CD4-positive, alpha-beta memory T cell (primary cell): Measurements from ENCODE around the gene JADE2. TPM values are rescaled to one million over a fixed set of nuclear protein-coding genes. Genes with fewer than 3 reads are reported as not detected.

Experiments
- CTCF ChIA-PET: fragments of 350-600 bp; sonication (Branson Sonifier 250); formaldehyde crosslinking; loops from one replicate; lab custom pipeline; 2021; ENCODE audit warnings: inconsistent platforms; ENCODE audit not compliant: partially characterized antibody; lab: Charles Lee
- POLR2A ChIA-PET: fragments of 350-600 bp; sonication (Branson Sonifier 250); formaldehyde crosslinking; loops from one replicate; lab custom pipeline; 2021; ENCODE audit not compliant: partially characterized antibody; lab: Charles Lee
- DNase-seq, 5 donors: peaks; one replicate each; pipeline versions ENCODE4 v3.0.0 to v3.0.0-alpha.2; 2020 to 2022; ENCODE audit warnings: mixed read lengths in 1 of 5
- H3K27ac ChIP-seq: one replicate; pipeline ENCODE4 v1.7.0; 2013; ENCODE audit warnings: low read depth, low read length
- H3K27me3 ChIP-seq: 2 replicates; pipeline ENCODE4 v1.7.0; 2013; ENCODE audit warnings: mild to moderate bottlenecking, low read length, moderate library complexity; ENCODE audit not compliant: insufficient read depth
- H3K36me3 ChIP-seq: 2 replicates; pipeline ENCODE4 v1.7.0; 2013; ENCODE audit warnings: mild to moderate bottlenecking, low read length, moderate library complexity; ENCODE audit not compliant: insufficient read depth
- H3K4me1 ChIP-seq: 2 replicates; pipeline ENCODE4 v1.7.0; 2013; ENCODE audit warnings: mild to moderate bottlenecking, low read length, moderate library complexity; ENCODE audit not compliant: insufficient read depth
- H3K4me3 ChIP-seq, 2 donors: one replicate each; pipeline ENCODE4 v1.7.0; 2013; ENCODE audit warnings: low read length in 2 of 2, mild to moderate bottlenecking in 1 of 2
- H3K9me3 ChIP-seq, 2 donors: one replicate each; pipeline ENCODE4 v1.7.0; 2013; ENCODE audit warnings: low read length in 2 of 2, control low read depth in 1 of 2; ENCODE audit not compliant: control insufficient read depth in 1 of 2
- H3K27ac Mint-ChIP-seq, 7 donors: one replicate each; pipeline ENCODE4 v1.8.0; 2020 to 2021; ENCODE audit warnings: mixed read lengths in 7 of 7, mild to moderate bottlenecking in 6 of 7, inconsistent platforms in 3 of 7, moderate library complexity in 3 of 7
- H3K27me3 Mint-ChIP-seq, 2 donors: one replicate each; pipeline ENCODE4 v1.8.0; 2020 to 2021; ENCODE audit warnings: mixed read lengths in 2 of 2
- H3K36me3 Mint-ChIP-seq, 2 donors: one replicate each; pipeline ENCODE4 v1.8.0; 2020 to 2021; ENCODE audit warnings: mixed read lengths in 2 of 2, inconsistent platforms in 1 of 2, mild to moderate bottlenecking in 1 of 2
- H3K4me1 Mint-ChIP-seq, 4 donors: one replicate each; pipeline ENCODE4 v1.8.0; 2020 to 2021; ENCODE audit warnings: mixed read lengths in 4 of 4, mild to moderate bottlenecking in 1 of 4
- H3K4me3 Mint-ChIP-seq, 8 donors: one replicate each; pipeline ENCODE4 v1.8.0; 2020 to 2021; ENCODE audit warnings: mixed read lengths in 8 of 8, mild to moderate bottlenecking in 7 of 8, moderate library complexity in 6 of 8, inconsistent platforms in 3 of 8
- H3K9me3 Mint-ChIP-seq, 8 donors: one replicate each; pipeline ENCODE4 v1.8.0; 2020 to 2021; ENCODE audit warnings: mixed read lengths in 8 of 8, mild to moderate bottlenecking in 5 of 8, inconsistent platforms in 3 of 8, moderate library complexity in 1 of 8
- intact Hi-C: fragments of 100-400 bp; cut with micrococcal nuclease; formaldehyde crosslinking; loops from one replicate; pipeline ENCODE4 v1.15.1; 2023
- polyA plus RNA-seq, 2 donors: library from polyadenylated mRNA; unstranded; fragments of 300-500 nt; fragmentation: Illumina TruSeq; gene quantifications; one replicate each; pipeline ENCODE4 v1.2.3, GENCODE V29; 2021
- total RNA-seq, 2 experiments: library from RNA; stranded (reverse); gene quantifications; one replicate each; pipeline ENCODE4 v1.2.3, GENCODE V29; 2021

Gene JADE2
- total and polyA plus RNA-seq, 4 experiments from 2014 or later, result 9.1 to 276 (median 154) TPM

DNA sequence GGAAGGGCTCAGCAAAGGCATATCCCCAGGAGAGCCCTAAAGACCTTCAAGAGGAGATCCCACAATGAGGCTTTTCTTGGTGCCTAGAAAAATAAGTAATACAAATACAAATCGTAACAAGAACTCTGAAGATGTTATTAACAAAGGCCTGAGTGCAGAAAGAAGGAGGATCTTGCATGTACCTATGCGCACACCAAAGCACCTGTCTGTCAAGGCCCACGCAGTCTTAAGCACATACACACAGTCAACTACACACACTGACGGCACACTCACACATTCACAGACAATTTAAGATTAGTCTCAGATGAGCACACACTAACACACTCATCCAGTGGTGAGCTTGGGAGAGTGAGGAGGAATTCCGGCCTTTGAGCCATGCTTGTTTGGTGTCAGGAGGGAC is 38.5 kb downstream of the JADE2 start:
- no peaks in the 10 kb centered on the region for H3K9me3 ChIP-seq
- POLR2A ChIA-PET, result no interaction called here
- H3K4me3 Mint-ChIP-seq, result no peak overlapping the region
- peaks cover 12% of the 10 kb centered on the region for H3K4me1 ChIP-seq
- peaks cover 6 to 10% (median 9%) of the 10 kb centered on the region in 4 donors for H3K4me1 Mint-ChIP-seq
- H3K27me3 Mint-ChIP-seq, result no peaks in the 10 kb centered on the region
- H3K27ac ChIP-seq, result peak overlapping the region; percentile 3
- CTCF ChIA-PET, result no interaction called here
- DNase-seq, result no peak
- intact Hi-C loops, result no loop called here
- peaks cover 100% of the 10 kb centered on the region for H3K36me3 ChIP-seq
- H3K27ac Mint-ChIP-seq, result peak overlapping the region in 4 of 7 donors; percentile 44 to 74 (median 72)
- H3K27me3 ChIP-seq, result no peaks in the 10 kb centered on the region
- peaks cover 47 to 83% of the 10 kb centered on the region in 2 donors for H3K36me3 Mint-ChIP-seq
- H3K9me3 Mint-ChIP-seq, result no peaks in the 10 kb centered on the region
- H3K4me3 ChIP-seq, result no peak overlapping the region

DNA sequence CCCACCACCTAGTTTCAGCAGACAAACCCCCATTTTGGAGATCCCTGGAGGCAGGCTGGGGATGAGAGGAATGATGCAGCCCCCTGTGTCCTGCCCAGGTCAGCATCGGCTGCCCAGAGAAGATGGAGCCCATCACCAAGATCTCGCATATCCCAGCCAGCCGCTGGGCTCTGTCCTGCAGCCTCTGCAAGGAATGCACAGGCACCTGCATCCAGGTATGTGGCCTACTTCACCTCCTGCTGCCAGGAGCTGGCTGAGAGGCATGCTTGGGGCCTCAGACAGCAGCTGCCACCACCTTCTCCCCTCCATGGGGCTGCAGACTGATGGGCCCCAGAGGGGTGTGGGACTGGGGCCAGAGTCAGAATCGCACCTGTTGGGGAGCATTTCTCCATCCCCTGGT is 38.9 kb downstream of the JADE2 start:
- Histone ChIP-seq H3K4me1 (peaks cover 12% of the 10 kb centered on the region), H3K27ac (peak overlapping the region; percentile 3), H3K27me3 (no peaks in the 10 kb centered on the region), H3K9me3 (no peaks in the 10 kb centered on the region), H3K36me3 (peaks cover 97% of the 10 kb centered on the region), H3K4me3 (no peak overlapping the region)
- ChIA-PET POLR2A (interaction anchor here (0.7 kb wide), 1 partner anchor 10 kb away, joined by 3 read pairs; no protein-coding TSS in a partner anchor), CTCF (interaction anchor here (1.2 kb wide), 1 partner anchor 13 kb away, joined by 4 read pairs; no protein-coding TSS in a partner anchor)
- intact Hi-C loops, result no loop called here
- Mint-ChIP-seq H3K36me3 (peaks cover 47 to 82% of the 10 kb centered on the region in 2 donors), H3K4me3 (no peak overlapping the region), H3K9me3 (no peaks in the 10 kb centered on the region), H3K27me3 (no peaks in the 10 kb centered on the region), H3K27ac (peak overlapping the region in 1 of 7 donors; percentile 73), H3K4me1 (peaks cover 6 to 10% (median 8%) of the 10 kb centered on the region in 4 donors)
- DNase-seq, result no peak

DNA sequence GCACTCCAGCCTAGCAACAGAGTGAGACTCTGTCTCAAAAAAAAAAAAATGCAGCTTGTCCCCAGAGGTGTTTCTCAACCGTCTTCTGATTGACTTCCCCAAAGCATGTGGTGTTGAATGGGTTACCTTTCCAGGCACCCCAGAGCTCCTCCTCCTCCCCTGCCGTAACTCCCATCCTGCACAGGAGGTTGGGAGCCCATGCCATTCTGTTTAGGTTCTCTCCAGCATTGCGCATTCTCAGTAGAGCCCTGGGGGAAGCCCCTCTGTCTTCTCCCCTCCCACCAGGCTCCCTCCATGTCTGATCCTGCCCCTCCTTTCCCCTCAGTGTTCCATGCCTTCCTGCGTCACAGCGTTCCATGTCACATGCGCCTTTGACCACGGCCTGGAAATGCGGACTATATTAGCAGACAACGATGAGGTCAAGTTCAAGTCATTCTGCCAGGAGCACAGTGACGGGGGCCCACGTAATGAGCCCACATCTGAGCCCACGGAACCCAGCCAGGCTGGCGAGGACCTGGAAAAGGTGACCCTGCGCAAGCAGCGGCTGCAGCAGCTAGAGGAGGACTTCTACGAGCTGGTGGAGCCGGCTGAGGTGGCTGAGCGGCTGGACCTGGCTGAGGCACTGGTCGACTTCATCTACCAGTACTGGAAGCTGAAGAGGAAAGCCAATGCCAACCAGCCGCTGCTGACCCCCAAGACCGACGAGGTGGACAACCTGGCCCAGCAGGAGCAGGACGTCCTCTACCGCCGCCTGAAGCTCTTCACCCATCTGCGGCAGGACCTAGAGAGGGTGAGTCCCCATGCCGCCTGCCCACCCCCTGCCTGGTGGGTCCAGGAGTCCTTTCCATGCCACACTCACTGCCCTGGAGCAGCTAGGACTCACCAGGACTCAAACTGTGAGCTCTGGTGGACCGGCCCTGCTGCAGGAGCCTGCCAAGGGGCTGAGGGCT is 40.6 kb downstream of the JADE2 start:
- H3K4me3 ChIP-seq, result no peak overlapping the region
- peaks cover 95% of the 10 kb centered on the region for H3K36me3 ChIP-seq
- H3K4me3 Mint-ChIP-seq, result no peak overlapping the region
- peak overlapping the region in 1 of 7 donors; percentile 37 for H3K27ac Mint-ChIP-seq
- H3K4me1 Mint-ChIP-seq, result peaks cover 12 to 23% (median 15%) of the 10 kb centered on the region in 4 donors
- peak in 1 of 5 donors; percentile 17 for DNase-seq
- H3K27ac ChIP-seq, result no peak overlapping the region
- H3K9me3 ChIP-seq, result no peaks in the 10 kb centered on the region
- intact Hi-C loops, result loop anchor here (5.0 kb wide), 1 partner anchor 34 kb away; no protein-coding TSS in a partner anchor
- ChIA-PET POLR2A (interaction anchor here (1.0 to 1.2 kb wide), 2 partner anchors 40 to 155 kb away, joined by 3 to 4 read pairs; partner anchors contain the start of genes CDKN2AIPNL and JADE2), CTCF (interaction anchor here (0.7 to 1.3 kb wide), 3 partner anchors 11 to 35 kb away, joined by 3 to 4 read pairs (median 3); no protein-coding TSS in a partner anchor)
- H3K4me1 ChIP-seq, result peaks cover 12% of the 10 kb centered on the region
- H3K36me3 Mint-ChIP-seq, result peaks cover 48 to 84% of the 10 kb centered on the region in 2 donors
- no peaks in the 10 kb centered on the region for H3K27me3 Mint-ChIP-seq
- H3K9me3 Mint-ChIP-seq, result peaks cover 0 to 2% (median 0%) of the 10 kb centered on the region in 8 donors
- no peaks in the 10 kb centered on the region for H3K27me3 ChIP-seq

DNA sequence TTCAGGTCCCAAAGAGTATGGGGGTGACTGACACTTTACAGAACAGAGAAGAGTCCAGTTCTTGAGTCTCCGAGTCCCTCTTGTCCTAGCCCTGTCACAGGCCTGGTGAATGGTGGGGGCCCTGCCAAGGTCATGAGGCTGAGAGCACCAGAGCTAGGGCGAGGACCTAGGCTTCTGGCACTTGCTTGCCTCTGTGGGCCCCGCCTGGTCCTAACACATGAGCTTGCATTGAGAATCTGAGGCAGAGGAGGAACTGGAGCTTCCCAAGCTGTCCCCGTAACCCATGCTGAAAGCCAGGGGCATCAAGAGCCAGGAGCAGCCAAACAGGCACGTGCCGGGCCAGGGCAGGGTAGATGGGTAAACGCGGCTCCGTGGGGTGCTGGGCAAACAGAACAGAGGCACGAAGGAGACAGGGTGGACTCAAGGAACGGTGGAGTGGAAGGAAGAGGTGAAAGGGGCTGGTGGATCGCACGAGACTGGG is 41.3 kb downstream of the JADE2 start:
- Histone ChIP-seq H3K27me3 (no peaks in the 10 kb centered on the region), H3K9me3 (no peaks in the 10 kb centered on the region), H3K4me1 (peaks cover 12% of the 10 kb centered on the region), H3K36me3 (peaks cover 93% of the 10 kb centered on the region), H3K4me3 (no peak overlapping the region), H3K27ac (no peak overlapping the region)
- Mint-ChIP-seq H3K4me3 (no peak overlapping the region), H3K27me3 (no peaks in the 10 kb centered on the region), H3K4me1 (peaks cover 12 to 27% (median 14%) of the 10 kb centered on the region in 4 donors), H3K36me3 (peaks cover 46 to 82% of the 10 kb centered on the region in 2 donors), H3K9me3 (peaks cover 0 to 2% (median 0%) of the 10 kb centered on the region in 8 donors), H3K27ac (peak overlapping the region in 4 of 7 donors; percentile 8 to 84 (median 70))
- POLR2A ChIA-PET, result interaction anchor here (1.0 kb wide), 1 partner anchor 41 kb away, joined by 3 read pairs; the partner anchor contains the start of gene JADE2
- CTCF ChIA-PET, result no interaction called here
- intact Hi-C loops, result loop anchor here (5.0 kb wide), 1 partner anchor 34 kb away; no protein-coding TSS in a partner anchor
- DNase-seq, result no peak

DNA sequence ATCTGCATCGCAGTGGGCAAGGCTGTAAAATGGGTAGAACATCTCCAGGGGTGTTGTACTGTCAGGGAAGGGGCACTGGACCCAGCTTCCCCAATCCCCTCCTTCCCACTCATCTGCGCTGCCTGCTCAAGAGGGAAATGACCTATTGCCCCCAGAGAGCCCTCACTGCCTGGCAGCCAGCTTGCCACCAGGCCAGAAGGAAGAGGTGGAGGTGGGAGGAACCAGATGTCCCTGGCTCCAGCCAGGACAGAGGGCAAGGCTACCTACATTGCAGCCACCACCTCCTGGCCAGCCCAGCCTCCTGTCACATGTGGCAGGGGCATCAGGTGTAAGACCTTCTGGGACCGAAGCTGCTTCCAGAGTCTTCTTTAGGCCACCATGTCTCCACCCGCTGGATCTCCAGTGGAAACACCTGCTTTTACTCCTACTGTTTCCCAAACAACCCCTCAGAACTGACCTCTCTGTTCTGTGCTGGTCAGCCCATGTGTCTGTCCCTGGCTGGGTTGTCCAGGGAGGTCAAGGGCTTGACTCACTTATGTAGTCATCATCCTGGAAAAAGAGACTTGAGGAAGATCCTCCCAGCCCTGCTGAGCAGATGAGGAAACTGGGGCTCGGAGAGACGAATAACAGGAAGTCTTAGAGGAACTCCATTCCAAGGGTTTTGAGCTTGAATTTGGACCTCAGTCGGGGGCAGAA is 42.3 kb downstream of the JADE2 start:
- peaks cover 12% of the 10 kb centered on the region for H3K4me1 ChIP-seq
- ChIA-PET POLR2A (interaction anchor here (0.6 kb wide), 1 partner anchor 36 kb away, joined by 3 read pairs; no protein-coding TSS in a partner anchor), CTCF (interaction anchor here (1.0 to 1.2 kb wide), 3 partner anchors 10 to 264 kb away, joined by 3 to 6 read pairs (median 4); no protein-coding TSS in a partner anchor)
- intact Hi-C loops, result loop anchor here (5.0 kb wide), 1 partner anchor 35 kb away; no protein-coding TSS in a partner anchor
- peaks cover 43 to 83% of the 10 kb centered on the region in 2 donors for H3K36me3 Mint-ChIP-seq
- H3K9me3 ChIP-seq, result no peaks in the 10 kb centered on the region
- peaks cover 0 to 2% (median 0%) of the 10 kb centered on the region in 8 donors for H3K9me3 Mint-ChIP-seq
- no peaks in the 10 kb centered on the region for H3K27me3 ChIP-seq
- H3K36me3 ChIP-seq, result peaks cover 93% of the 10 kb centered on the region
- DNase-seq, result no peak
- H3K27ac ChIP-seq, result no peak overlapping the region
- H3K27me3 Mint-ChIP-seq, result no peaks in the 10 kb centered on the region
- H3K4me3 Mint-ChIP-seq, result no peak overlapping the region
- peak overlapping the region; percentile 17 to 83 (median 52) for H3K27ac Mint-ChIP-seq
- no peak overlapping the region for H3K4me3 ChIP-seq
- H3K4me1 Mint-ChIP-seq, result peaks cover 11 to 32% (median 15%) of the 10 kb centered on the region in 4 donors

DNA sequence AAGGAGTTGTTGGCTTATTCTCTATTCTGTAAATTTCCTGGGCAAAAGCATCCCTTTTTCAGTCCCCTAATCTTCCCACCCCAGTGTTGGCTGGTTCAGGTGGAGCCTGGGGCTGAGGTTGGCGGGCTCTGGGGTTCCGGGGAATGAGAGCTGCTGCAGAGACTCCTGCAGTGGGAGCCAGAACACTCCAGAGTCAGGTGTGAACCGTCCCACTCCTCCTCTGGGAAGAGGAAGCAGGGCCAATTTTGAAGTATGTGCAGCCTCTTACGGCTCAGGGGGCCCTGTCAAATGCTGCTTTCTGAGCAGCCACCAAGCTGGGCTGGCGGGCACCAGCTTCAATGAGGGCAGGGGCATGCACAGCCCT is 42.8 kb downstream of the JADE2 start:
- Histone ChIP-seq H3K4me1 (peaks cover 12% of the 10 kb centered on the region), H3K9me3 (no peaks in the 10 kb centered on the region), H3K27me3 (no peaks in the 10 kb centered on the region), H3K27ac (no peak overlapping the region), H3K36me3 (peaks cover 93% of the 10 kb centered on the region), H3K4me3 (no peak overlapping the region)
- H3K36me3 Mint-ChIP-seq, result peaks cover 47 to 84% of the 10 kb centered on the region in 2 donors
- no peaks in the 10 kb centered on the region for H3K27me3 Mint-ChIP-seq
- peaks cover 13 to 32% (median 15%) of the 10 kb centered on the region in 4 donors for H3K4me1 Mint-ChIP-seq
- intact Hi-C loops, result loop anchor here (5.0 kb wide), 1 partner anchor 36 kb away; no protein-coding TSS in a partner anchor
- peak in 1 of 5 donors; percentile 1 for DNase-seq
- H3K4me3 Mint-ChIP-seq, result no peak overlapping the region
- H3K27ac Mint-ChIP-seq, result peak overlapping the region in 2 of 7 donors; percentile 58 to 83
- CTCF ChIA-PET, result interaction anchor here (1.0 to 1.2 kb wide), 3 partner anchors 9 to 265 kb away, joined by 3 to 6 read pairs (median 4); no protein-coding TSS in a partner anchor
- POLR2A ChIA-PET, result interaction anchor here (0.6 to 1.0 kb wide), 2 partner anchors 31 to 37 kb away, joined by 3 read pairs; no protein-coding TSS in a partner anchor
- peaks cover 0 to 2% (median 0%) of the 10 kb centered on the region in 8 donors for H3K9me3 Mint-ChIP-seq
